K562 (cell line): Measurements from ENCODE around the gene PRPS2. TPM values are rescaled to one million over a fixed set of nuclear protein-coding genes. Genes with fewer than 3 reads are reported as not detected.

Experiments used
- ATAC-seq: fragments of 200-7000 bp; cut with Tn5 transposase; 3 replicates; pipeline ENCODE4 v1.9.1; 2020; ENCODE audit warnings: moderate library complexity
- BruUV-seq: library from RNA; stranded (reverse); fragments of 400-500 nt; replicated peaks from 2 replicates; lab custom pipeline; 2021; lab: Mats Ljungman, UMichigan
- CTCF ChIA-PET: fragments of 300-600 bp; formaldehyde crosslinking; extraction: SDS; loops from one replicate; lab custom pipeline; 2021; ENCODE audit warnings: low intra/inter-chr PET ratio; lab: Yijun Ruan, JAX
- POLR2A ChIA-PET: fragments of 300-600, 350-650 bp; sonication (Branson Sonifier 250); formaldehyde crosslinking; extraction: SDS; loops from one replicate; lab custom pipeline; 2021; ENCODE audit warnings: antibody characterized with exemption, inconsistent platforms; lab: Yijun Ruan, JAX
- DNase-seq, 4 experiments: peaks; one replicate each; pipeline versions ENCODE4 v3.0.0 to v3.0.0-alpha.2; 2011 to 2018; ENCODE audit warnings: low spot score in 3 of 4, mixed read lengths in 3 of 4; ENCODE audit errors: extremely low read depth in 1 of 4
- FAIRE-seq: peaks from 2 replicates; lab custom pipeline; 2011; peaks lifted over from hg19 to GRCh38; lab: Jason Lieb, UNC
- H2AFZ ChIP-seq: 2 replicates; pipeline ENCODE4 v1.6.0; 2011; ENCODE audit warnings: low read depth, low read length, control low read depth, inconsistent platforms
- H3K27ac ChIP-seq: fragments of 200-600 bp; 3 replicates; pipeline ENCODE4 v1.8.0; 2011; ENCODE audit warnings: low read depth, mild to moderate bottlenecking, control low read depth, inconsistent platforms, low read length, moderate library complexity, mixed read lengths; ENCODE audit errors: extremely low read depth
- H3K27me3 ChIP-seq, 2 experiments: fragments of 300-600 bp in 1 of 2; 2 replicates in 1 of 2; 3 replicates in 1 of 2; pipeline versions ENCODE4 v1.6.0 to v1.8.0; 2011; ENCODE audit warnings: inconsistent platforms in 2 of 2, low read length in 2 of 2, mild to moderate bottlenecking in 1 of 2, mixed read lengths in 1 of 2, moderate library complexity in 1 of 2; ENCODE audit not compliant: control insufficient read depth in 2 of 2, insufficient read depth in 2 of 2
- H3K36me3 ChIP-seq: fragments of 300-600 bp; 3 replicates; pipeline ENCODE4 v1.8.0; 2011; ENCODE audit warnings: mild to moderate bottlenecking, low read length, inconsistent platforms; ENCODE audit not compliant: control insufficient read depth, insufficient read depth
- H3K4me1 ChIP-seq, 2 experiments: fragments of 200-600 bp in 1 of 2; replicated peaks in 1 of 2; 2 replicates in 1 of 2; 3 replicates in 1 of 2; pipeline versions ENCODE4 v1.5.1 to v1.8.0; 2011; ENCODE audit warnings: inconsistent platforms in 2 of 2, low read length in 2 of 2, mild to moderate bottlenecking in 1 of 2, mixed read lengths in 1 of 2, moderate library complexity in 1 of 2; ENCODE audit not compliant: control insufficient read depth in 2 of 2, insufficient read depth in 2 of 2
- H3K4me2 ChIP-seq: 2 replicates; pipeline ENCODE4 v1.6.1; 2011; ENCODE audit warnings: low read length, control low read depth, inconsistent platforms, mixed read lengths; ENCODE audit not compliant: insufficient read depth
- H3K4me3 ChIP-seq: fragments of 200-600 bp; sonication (generic), shearing (Covaris generic); 2 replicates; pipeline ENCODE4 v1.5.1; 2016; ENCODE audit warnings: control low read depth, inconsistent platforms
- H3K79me2 ChIP-seq: fragments of 200-600 bp; 3 replicates; pipeline ENCODE4 v1.8.0; 2011; ENCODE audit warnings: low read length, inconsistent platforms; ENCODE audit not compliant: control insufficient read depth, insufficient read depth
- H3K9ac ChIP-seq, 2 experiments: 2 replicates each; pipeline versions ENCODE4 v1.6.0 to v1.6.1; 2011; ENCODE audit warnings: low read depth in 2 of 2, low read length in 2 of 2, control low read depth in 1 of 2, inconsistent platforms in 1 of 2, mild to moderate bottlenecking in 1 of 2, mixed read lengths in 1 of 2; ENCODE audit not compliant: insufficient read depth in 1 of 2
- H3K9me1 ChIP-seq: one replicate; pipeline ENCODE4 v1.6.0; 2011; ENCODE audit warnings: inconsistent platforms, mild to moderate bottlenecking, low read length, moderate library complexity; ENCODE audit not compliant: control insufficient read depth, insufficient read depth
- H3K9me3 ChIP-seq: replicated peaks from 2 replicates; pipeline ENCODE4 v1.5.1; 2011; ENCODE audit warnings: low read depth, low read length, inconsistent platforms; ENCODE audit not compliant: control insufficient read depth, insufficient read depth
- H4K20me1 ChIP-seq: replicated peaks from 2 replicates; pipeline ENCODE4 v1.6.1; 2011; ENCODE audit warnings: low read length, inconsistent platforms, mixed read lengths; ENCODE audit not compliant: control insufficient read depth, insufficient read depth
- BRF1 ChIP-seq: IDR thresholded peaks from 3 replicates; pipeline ENCODE4 v1.6.1; 2011; ENCODE audit warnings: borderline replicate concordance, mild to moderate bottlenecking; ENCODE audit not compliant: insufficient read length; ENCODE audit errors: extremely low read depth
- JUNB ChIP-seq: fragments of 450-650 bp; formaldehyde crosslinking; conservative IDR thresholded peaks from 2 replicates; pipeline ENCODE4 v1.4.0; 2020; ENCODE audit warnings: mild to moderate bottlenecking
- KHSRP ChIP-seq: fragments of 450-650 bp; IDR thresholded peaks from 2 replicates; pipeline ENCODE4 v1.6.1; 2017
- MYNN ChIP-seq, 2 experiments: sonication (generic); formaldehyde crosslinking in 1 of 2; IDR thresholded peaks; 2 replicates each; pipeline versions ENCODE4 v1.5.0 to v1.6.1; 2016 to 2020; ENCODE audit warnings: antibody characterized with exemption in 1 of 2, missing genetic modification reagents in 1 of 2
- NBN ChIP-seq: fragments of 450-650 bp; IDR thresholded peaks from 2 replicates; pipeline ENCODE4 v1.6.1; 2016; ENCODE audit warnings: low read depth, mild to moderate bottlenecking
- ZNF347 ChIP-seq: fragments of 450-650 bp; formaldehyde crosslinking; IDR thresholded peaks from 2 replicates; pipeline ENCODE4 v1.4.0; 2020; ENCODE audit warnings: low read depth, mild to moderate bottlenecking, moderate library complexity
- WGBS: fragments of 100-300 bp; shearing (Covaris generic); methylation state at CpG from one replicate; pipeline ENCODE4 v1.1.6; 2016; ENCODE audit warnings: low coverage, mixed read lengths; ENCODE audit not compliant: insufficient coverage; ENCODE audit errors: missing lambda C conversion rate; 5-methylcytosine and 5-hydroxymethylcytosine counted together
- in situ Hi-C: fragments of 300-500 bp; cut with MboI; formaldehyde crosslinking; loops from 4 replicates; pipeline ENCODE4 v1.15.0; 2018; ENCODE audit warnings: inconsistent platforms, mixed read lengths
- intact Hi-C: fragments of 100-400 bp; cut with micrococcal nuclease; formaldehyde crosslinking; loops from 2 replicates; pipeline ENCODE4 v1.14.2; 2022
- polyA plus RNA-seq, 8 experiments: library from polyadenylated mRNA; depleted of rRNA in 4 of 8; stranded (reverse) in 5 of 8; unstranded in 3 of 8; fragments of >200 nt; fragmentation: Nextera tagmentation in 2 of 8; fragmentation: Illumina TruSeq in 1 of 8; extraction: Ambion mirVana in 2 of 8; extraction: Trizol in 1 of 8; gene quantifications; 2 replicates each; pipeline versions ENCODE4 v1.2.1 to v1.2.3, GENCODE V29; 2011 to 2014; ENCODE audit warnings: inconsistent platforms in 1 of 8, missing spikeins in 1 of 8
- total RNA-seq, 7 experiments: library from RNA; depleted of rRNA in 6 of 7; stranded (reverse); fragments of >200 nt in 6 of 7; fragmentation: Illumina TruSeq in 2 of 7; extraction: Trizol in 2 of 7; gene quantifications; 2 replicates each; pipeline versions ENCODE4 v1.2.1 to v1.2.3, GENCODE V29; 2011 to 2021; ENCODE audit warnings: low replicate concordance in 1 of 7
- TF ChIP-seq, protein P1 (sequence below): fragments of 200-600 bp; sonication (generic); IDR thresholded peaks from one replicate; pipeline ENCODE4 v1.6.1; 2012; ENCODE audit warnings: mild to moderate bottlenecking, low read depth, low read length, inconsistent platforms
- TF ChIP-seq, protein P2 (sequence below): fragments of 450-650 bp; formaldehyde crosslinking; conservative IDR thresholded peaks from 2 replicates; pipeline ENCODE4 v1.4.0; 2022; ENCODE audit warnings: mild to moderate bottlenecking, missing genetic modification characterization

Gene PRPS2
- total and polyA plus RNA-seq, 9 of the 15 experiments (the other 6 are each of a cell fraction or from before 2014, with no cell fraction given): 50.3 to 85.0 (median 62.1) TPM

DNA sequence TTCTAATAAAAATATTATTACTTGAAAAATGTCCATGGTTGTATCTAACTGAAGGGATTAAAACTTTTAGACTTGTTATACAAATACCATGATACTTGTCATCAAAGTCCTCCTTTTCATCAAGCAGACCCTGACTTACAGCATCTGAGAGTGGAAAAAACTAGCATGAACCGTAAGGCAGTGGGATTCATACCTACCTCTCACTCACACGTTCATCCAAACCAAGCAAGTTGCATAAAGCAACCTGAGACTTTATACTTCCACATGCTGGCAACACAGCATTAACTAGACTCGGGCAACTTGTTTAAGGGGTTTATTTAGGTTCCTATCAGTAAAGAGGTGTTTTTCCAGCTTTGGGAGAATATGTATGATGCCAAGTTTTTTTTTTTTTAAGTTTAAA is 53.1 kb downstream of the PRPS2 start:
- BruUV-seq: no TSS peak
- no peaks in the 10 kb centered on the region for H3K9me1 ChIP-seq
- H3K4me3 ChIP-seq: no peak overlapping the region
- CTCF ChIA-PET: no interaction called here
- H3K4me2 ChIP-seq: no peak overlapping the region
- ATAC-seq (no peak), FAIRE-seq (no peak), DNase-seq (no peak)
- H3K27ac ChIP-seq: no peak overlapping the region
- POLR2A ChIA-PET: no interaction called here
- H3K9me3 ChIP-seq: no peaks in the 10 kb centered on the region
- TF ChIP-seq, protein P1, sequence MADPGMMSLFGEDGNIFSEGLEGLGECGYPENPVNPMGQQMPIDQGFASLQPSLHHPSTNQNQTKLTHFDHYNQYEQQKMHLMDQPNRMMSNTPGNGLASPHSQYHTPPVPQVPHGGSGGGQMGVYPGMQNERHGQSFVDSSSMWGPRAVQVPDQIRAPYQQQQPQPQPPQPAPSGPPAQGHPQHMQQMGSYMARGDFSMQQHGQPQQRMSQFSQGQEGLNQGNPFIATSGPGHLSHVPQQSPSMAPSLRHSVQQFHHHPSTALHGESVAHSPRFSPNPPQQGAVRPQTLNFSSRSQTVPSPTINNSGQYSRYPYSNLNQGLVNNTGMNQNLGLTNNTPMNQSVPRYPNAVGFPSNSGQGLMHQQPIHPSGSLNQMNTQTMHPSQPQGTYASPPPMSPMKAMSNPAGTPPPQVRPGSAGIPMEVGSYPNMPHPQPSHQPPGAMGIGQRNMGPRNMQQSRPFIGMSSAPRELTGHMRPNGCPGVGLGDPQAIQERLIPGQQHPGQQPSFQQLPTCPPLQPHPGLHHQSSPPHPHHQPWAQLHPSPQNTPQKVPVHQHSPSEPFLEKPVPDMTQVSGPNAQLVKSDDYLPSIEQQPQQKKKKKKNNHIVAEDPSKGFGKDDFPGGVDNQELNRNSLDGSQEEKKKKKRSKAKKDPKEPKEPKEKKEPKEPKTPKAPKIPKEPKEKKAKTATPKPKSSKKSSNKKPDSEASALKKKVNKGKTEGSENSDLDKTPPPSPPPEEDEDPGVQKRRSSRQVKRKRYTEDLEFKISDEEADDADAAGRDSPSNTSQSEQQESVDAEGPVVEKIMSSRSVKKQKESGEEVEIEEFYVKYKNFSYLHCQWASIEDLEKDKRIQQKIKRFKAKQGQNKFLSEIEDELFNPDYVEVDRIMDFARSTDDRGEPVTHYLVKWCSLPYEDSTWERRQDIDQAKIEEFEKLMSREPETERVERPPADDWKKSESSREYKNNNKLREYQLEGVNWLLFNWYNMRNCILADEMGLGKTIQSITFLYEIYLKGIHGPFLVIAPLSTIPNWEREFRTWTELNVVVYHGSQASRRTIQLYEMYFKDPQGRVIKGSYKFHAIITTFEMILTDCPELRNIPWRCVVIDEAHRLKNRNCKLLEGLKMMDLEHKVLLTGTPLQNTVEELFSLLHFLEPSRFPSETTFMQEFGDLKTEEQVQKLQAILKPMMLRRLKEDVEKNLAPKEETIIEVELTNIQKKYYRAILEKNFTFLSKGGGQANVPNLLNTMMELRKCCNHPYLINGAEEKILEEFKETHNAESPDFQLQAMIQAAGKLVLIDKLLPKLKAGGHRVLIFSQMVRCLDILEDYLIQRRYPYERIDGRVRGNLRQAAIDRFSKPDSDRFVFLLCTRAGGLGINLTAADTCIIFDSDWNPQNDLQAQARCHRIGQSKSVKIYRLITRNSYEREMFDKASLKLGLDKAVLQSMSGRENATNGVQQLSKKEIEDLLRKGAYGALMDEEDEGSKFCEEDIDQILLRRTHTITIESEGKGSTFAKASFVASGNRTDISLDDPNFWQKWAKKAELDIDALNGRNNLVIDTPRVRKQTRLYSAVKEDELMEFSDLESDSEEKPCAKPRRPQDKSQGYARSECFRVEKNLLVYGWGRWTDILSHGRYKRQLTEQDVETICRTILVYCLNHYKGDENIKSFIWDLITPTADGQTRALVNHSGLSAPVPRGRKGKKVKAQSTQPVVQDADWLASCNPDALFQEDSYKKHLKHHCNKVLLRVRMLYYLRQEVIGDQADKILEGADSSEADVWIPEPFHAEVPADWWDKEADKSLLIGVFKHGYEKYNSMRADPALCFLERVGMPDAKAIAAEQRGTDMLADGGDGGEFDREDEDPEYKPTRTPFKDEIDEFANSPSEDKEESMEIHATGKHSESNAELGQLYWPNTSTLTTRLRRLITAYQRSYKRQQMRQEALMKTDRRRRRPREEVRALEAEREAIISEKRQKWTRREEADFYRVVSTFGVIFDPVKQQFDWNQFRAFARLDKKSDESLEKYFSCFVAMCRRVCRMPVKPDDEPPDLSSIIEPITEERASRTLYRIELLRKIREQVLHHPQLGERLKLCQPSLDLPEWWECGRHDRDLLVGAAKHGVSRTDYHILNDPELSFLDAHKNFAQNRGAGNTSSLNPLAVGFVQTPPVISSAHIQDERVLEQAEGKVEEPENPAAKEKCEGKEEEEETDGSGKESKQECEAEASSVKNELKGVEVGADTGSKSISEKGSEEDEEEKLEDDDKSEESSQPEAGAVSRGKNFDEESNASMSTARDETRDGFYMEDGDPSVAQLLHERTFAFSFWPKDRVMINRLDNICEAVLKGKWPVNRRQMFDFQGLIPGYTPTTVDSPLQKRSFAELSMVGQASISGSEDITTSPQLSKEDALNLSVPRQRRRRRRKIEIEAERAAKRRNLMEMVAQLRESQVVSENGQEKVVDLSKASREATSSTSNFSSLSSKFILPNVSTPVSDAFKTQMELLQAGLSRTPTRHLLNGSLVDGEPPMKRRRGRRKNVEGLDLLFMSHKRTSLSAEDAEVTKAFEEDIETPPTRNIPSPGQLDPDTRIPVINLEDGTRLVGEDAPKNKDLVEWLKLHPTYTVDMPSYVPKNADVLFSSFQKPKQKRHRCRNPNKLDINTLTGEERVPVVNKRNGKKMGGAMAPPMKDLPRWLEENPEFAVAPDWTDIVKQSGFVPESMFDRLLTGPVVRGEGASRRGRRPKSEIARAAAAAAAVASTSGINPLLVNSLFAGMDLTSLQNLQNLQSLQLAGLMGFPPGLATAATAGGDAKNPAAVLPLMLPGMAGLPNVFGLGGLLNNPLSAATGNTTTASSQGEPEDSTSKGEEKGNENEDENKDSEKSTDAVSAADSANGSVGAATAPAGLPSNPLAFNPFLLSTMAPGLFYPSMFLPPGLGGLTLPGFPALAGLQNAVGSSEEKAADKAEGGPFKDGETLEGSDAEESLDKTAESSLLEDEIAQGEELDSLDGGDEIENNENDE: no peak
- TF ChIP-seq KHSRP (no peak), NBN (no peak), BRF1 (no peak), ZNF347 (CRISPR knock-in tag) (no peak), JUNB (CRISPR knock-in tag) (no peak), MYNN (IDR thresholded peaks at IDR 0.05) (no peak), MYNN (CRISPR knock-in tag; IDR thresholded peaks at IDR 0.05) (no peak)
- TF ChIP-seq, protein P2, sequence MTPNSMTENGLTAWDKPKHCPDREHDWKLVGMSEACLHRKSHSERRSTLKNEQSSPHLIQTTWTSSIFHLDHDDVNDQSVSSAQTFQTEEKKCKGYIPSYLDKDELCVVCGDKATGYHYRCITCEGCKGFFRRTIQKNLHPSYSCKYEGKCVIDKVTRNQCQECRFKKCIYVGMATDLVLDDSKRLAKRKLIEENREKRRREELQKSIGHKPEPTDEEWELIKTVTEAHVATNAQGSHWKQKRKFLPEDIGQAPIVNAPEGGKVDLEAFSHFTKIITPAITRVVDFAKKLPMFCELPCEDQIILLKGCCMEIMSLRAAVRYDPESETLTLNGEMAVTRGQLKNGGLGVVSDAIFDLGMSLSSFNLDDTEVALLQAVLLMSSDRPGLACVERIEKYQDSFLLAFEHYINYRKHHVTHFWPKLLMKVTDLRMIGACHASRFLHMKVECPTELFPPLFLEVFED (CRISPR knock-in tag): no peak
- in situ Hi-C loops (no loop called here), intact Hi-C loops (no loop called here)
- H3K36me3 ChIP-seq: no peaks in the 10 kb centered on the region
- no peak overlapping the region for H2AFZ ChIP-seq
- H3K9ac ChIP-seq: no peak overlapping the region
- WGBS: 4% methylated on average over 3 of the region's 3 CpGs
- H3K27me3 ChIP-seq: peaks cover 0 to 4% of the 10 kb centered on the region in 2 experiments; a peak in 2 of 5 replicates
- H4K20me1 ChIP-seq: no peaks in the 10 kb centered on the region
- H3K79me2 ChIP-seq: no peaks in the 10 kb centered on the region
- no peaks in the 10 kb centered on the region for H3K4me1 ChIP-seq
